Measurements from ENCODE around the gene GPR27. TPM values are rescaled to one million over a fixed set of nuclear protein-coding genes. Genes with fewer than 3 reads are reported as not detected.

GPR27 gene
- total RNA-seq, 1 experiment from 2014 or later: not detected

DNA sequence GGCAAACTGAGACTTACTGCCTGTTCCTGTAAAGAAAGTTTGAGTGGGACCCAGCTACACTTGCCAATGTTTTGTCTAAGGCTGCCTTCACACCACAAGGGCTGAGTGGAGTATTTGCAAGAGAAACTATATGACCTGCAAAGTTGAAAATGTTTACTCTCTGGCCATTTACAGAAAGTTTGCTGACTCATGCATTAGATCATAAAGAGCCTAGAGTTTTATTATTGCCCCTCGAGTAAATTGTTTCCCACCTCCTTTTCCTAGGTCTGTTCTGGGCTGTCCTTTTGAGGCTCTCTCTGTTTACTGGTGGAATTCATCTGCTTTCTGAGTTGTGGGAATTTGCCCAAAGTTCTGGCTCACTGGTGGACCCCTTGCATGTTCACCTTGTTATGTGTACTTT lies 38.0 kb downstream of the GPR27 start:
- Histone ChIP-seq H3F3A (ENCODE audit: insufficient read depth, low read depth) (no peaks in the 10 kb centered on the region), H3K9me2 (ENCODE audit: insufficient read depth) (no peaks in the 10 kb centered on the region), H3K4me1 (replicated peaks; ENCODE audit: insufficient read depth) (no peaks in the 10 kb centered on the region), H3K36me3 (ENCODE audit: low read depth) (no peaks in the 10 kb centered on the region), H3K79me2 (ENCODE audit: low read depth) (no peaks in the 10 kb centered on the region), H3K4me3 (no peak overlapping the region), H2AFZ (no peak overlapping the region), H3K27ac (no peak overlapping the region), H3K27me3 (ENCODE audit: insufficient read depth, low read depth) (peaks cover 3% of the 10 kb centered on the region; the same call in 1 of the 2 replicates), H4K20me1 (ENCODE audit: insufficient read depth) (no peaks in the 10 kb centered on the region), H3K4me2 (no peak overlapping the region), H3K9me3 (ENCODE audit: insufficient read depth, low read depth) (no peaks in the 10 kb centered on the region)
- intact Hi-C loops (cut with micrococcal nuclease; ENCODE audit: unreplicated experiment): no loop called here
- CTCF ChIA-PET: no interaction called here
- no peak for DNase-seq
- TF ChIP-seq CTCF (conservative IDR thresholded peaks at IDR 0.05) (no peak), EZH2 (IDR thresholded peaks at IDR 0.05; ENCODE audit: low read depth) (no peak)
- no TSS peak for BruUV-seq (replicated peaks)
- POLR2A ChIA-PET (ENCODE audit: unreplicated experiment): no interaction called here

- Histone ChIP-seq H3K79me2 (ENCODE audit: low read depth) (no peaks in the 10 kb centered on the region), H4K20me1 (ENCODE audit: insufficient read depth) (no peaks in the 10 kb centered on the region), H3K27me3 (ENCODE audit: insufficient read depth, low read depth) (peaks cover 6% of the 10 kb centered on the region), H3K9me3 (ENCODE audit: insufficient read depth, low read depth) (no peaks in the 10 kb centered on the region), H3K36me3 (ENCODE audit: low read depth) (no peaks in the 10 kb centered on the region), H3K4me3 (no peak overlapping the region), H3K27ac (no peak overlapping the region), H3K9me2 (ENCODE audit: insufficient read depth) (no peaks in the 10 kb centered on the region), H3K4me2 (no peak overlapping the region), H2AFZ (no peak overlapping the region), H3F3A (ENCODE audit: insufficient read depth, low read depth) (no peaks in the 10 kb centered on the region), H3K4me1 (replicated peaks; ENCODE audit: insufficient read depth) (no peaks in the 10 kb centered on the region)
- TF ChIP-seq EZH2 (IDR thresholded peaks at IDR 0.05; ENCODE audit: low read depth): no peak
- TF ChIP-seq CTCF (conservative IDR thresholded peaks at IDR 0.05): no peak
- ChIA-PET POLR2A (ENCODE audit: unreplicated experiment) (no interaction called here), CTCF (no interaction called here)
- BruUV-seq (replicated peaks): no TSS peak
- DNase-seq: no peak
- intact Hi-C loops (cut with micrococcal nuclease; ENCODE audit: unreplicated experiment): no loop called here
These were observed 42.6 kb downstream of the GPR27 start for GRCh38 chr3:71796290-71796689.

GRCh38 chr3:71797455-71797854 lies 43.8 kb downstream of the GPR27 start:
- DNase-seq: no peak
- no peaks in the 10 kb centered on the region for H3K9me3 ChIP-seq (ENCODE audit: insufficient read depth, low read depth)
- CTCF ChIA-PET: no interaction called here
- no peaks in the 10 kb centered on the region for H3K4me1 ChIP-seq (replicated peaks; ENCODE audit: insufficient read depth)
- TF ChIP-seq CTCF (conservative IDR thresholded peaks at IDR 0.05) (no peak), EZH2 (IDR thresholded peaks at IDR 0.05; ENCODE audit: low read depth) (no peak)
- H4K20me1 ChIP-seq (ENCODE audit: insufficient read depth): no peaks in the 10 kb centered on the region
- BruUV-seq (replicated peaks): no TSS peak
- POLR2A ChIA-PET (ENCODE audit: unreplicated experiment): no interaction called here
- H3K27ac ChIP-seq: no peak overlapping the region
- H3K4me2 ChIP-seq: no peak overlapping the region
- no peak overlapping the region for H3K4me3 ChIP-seq
- no peak overlapping the region for H2AFZ ChIP-seq
- H3K79me2 ChIP-seq (ENCODE audit: low read depth): no peaks in the 10 kb centered on the region
- peaks cover 6% of the 10 kb centered on the region for H3K27me3 ChIP-seq (ENCODE audit: insufficient read depth, low read depth)
- intact Hi-C loops (cut with micrococcal nuclease; ENCODE audit: unreplicated experiment): no loop called here
- no peaks in the 10 kb centered on the region for H3F3A ChIP-seq (ENCODE audit: insufficient read depth, low read depth)
- H3K9me2 ChIP-seq (ENCODE audit: insufficient read depth): no peaks in the 10 kb centered on the region
- H3K36me3 ChIP-seq (ENCODE audit: low read depth): no peaks in the 10 kb centered on the region

Measured in PC-9 (cell line).